Lung (tissue), 12 donors: Measurements from ENCODE around the gene NEDD8. TPM values are rescaled to one million over a fixed set of nuclear protein-coding genes. Genes with fewer than 3 reads are reported as not detected.

ENCODE experiments used
- ATAC-seq: fragments of 200-7000 bp; cut with Tn5 transposase; one replicate; pipeline ENCODE4 v1.9.1; 2020; ENCODE audit warnings: moderate number of reproducible peaks; ENCODE audit not compliant: insufficient read depth, low FRiP score
- DNase-seq, 3 donors: peaks; one replicate each; pipeline ENCODE4 v3.0.0-alpha.2; 2013 to 2017
- H3K27ac ChIP-seq, 2 donors: one replicate each; pipeline ENCODE4 v1.5.1; 2013; ENCODE audit warnings: mild to moderate bottlenecking in 2 of 2, moderate library complexity in 2 of 2, control low read depth in 1 of 2, inconsistent platforms in 1 of 2, low read depth in 1 of 2, low read length in 1 of 2
- H3K27me3 ChIP-seq, 3 donors: one replicate each; pipeline ENCODE4 v1.5.1; 2013; ENCODE audit warnings: low read length in 2 of 3; ENCODE audit not compliant: control insufficient read depth in 3 of 3, insufficient read depth in 3 of 3
- H3K36me3 ChIP-seq, 4 donors: one replicate each; pipeline ENCODE4 v1.5.1; 2013; ENCODE audit warnings: low read length in 4 of 4, mild to moderate bottlenecking in 1 of 4, moderate library complexity in 1 of 4; ENCODE audit not compliant: control insufficient read depth in 4 of 4, insufficient read depth in 4 of 4
- H3K4me1 ChIP-seq, 5 donors: one replicate each; pipeline ENCODE4 v1.5.1; 2013; ENCODE audit warnings: low read length in 5 of 5, mild to moderate bottlenecking in 2 of 5, moderate library complexity in 1 of 5; ENCODE audit not compliant: control insufficient read depth in 5 of 5, insufficient read depth in 5 of 5
- H3K4me3 ChIP-seq: one replicate; pipeline ENCODE4 v1.5.1; 2013; ENCODE audit warnings: mild to moderate bottlenecking, control low read depth, moderate library complexity
- H3K9ac ChIP-seq, 2 donors: one replicate each; pipeline ENCODE4 v1.5.1; 2013; ENCODE audit warnings: low read length in 2 of 2, control low read depth in 1 of 2; ENCODE audit not compliant: insufficient read depth in 1 of 2
- H3K9me3 ChIP-seq, 4 donors: one replicate each; pipeline ENCODE4 v1.5.1; 2013; ENCODE audit warnings: low read length in 3 of 4, mild to moderate bottlenecking in 1 of 4, moderate library complexity in 1 of 4; ENCODE audit not compliant: control insufficient read depth in 4 of 4, insufficient read depth in 3 of 4
- CTCF ChIP-seq: IDR thresholded peaks from 2 replicates; pipeline ENCODE4 v1.5.1; 2012; ENCODE audit warnings: mild to moderate bottlenecking; ENCODE audit errors: control extremely low read depth, extremely low read depth
- WGBS, 2 donors: extraction: QIAGEN DNeasy Blood & Tissue Kit; methylation state at CpG; one replicate each; pipeline ENCODE4 v1.1.7; 2013; 5-methylcytosine and 5-hydroxymethylcytosine counted together
- polyA plus RNA-seq, 2 donors: library from polyadenylated mRNA; stranded (reverse); fragments of 200-250 nt; gene quantifications; one replicate each; pipeline ENCODE4 v1.2.1, GENCODE V29; 2013
- total RNA-seq, 2 donors: library from RNA; depleted of rRNA in 1 of 2; stranded (reverse); fragments of >200 nt in 1 of 2; gene quantifications; one replicate each; pipeline ENCODE4 v1.2.1, GENCODE V29; 2014 to 2021
- donor health status: control.
- donor health status: control.
- donor health status: Bipolar disorder and iron deficiency.
- donor health status: healthy.
- donor health status: DM: yes; HTN: yes; CAD: no.

Gene NEDD8
- total and polyA plus RNA-seq, 4 donors, result 69.5 to 246 (median 194) TPM

DNA sequence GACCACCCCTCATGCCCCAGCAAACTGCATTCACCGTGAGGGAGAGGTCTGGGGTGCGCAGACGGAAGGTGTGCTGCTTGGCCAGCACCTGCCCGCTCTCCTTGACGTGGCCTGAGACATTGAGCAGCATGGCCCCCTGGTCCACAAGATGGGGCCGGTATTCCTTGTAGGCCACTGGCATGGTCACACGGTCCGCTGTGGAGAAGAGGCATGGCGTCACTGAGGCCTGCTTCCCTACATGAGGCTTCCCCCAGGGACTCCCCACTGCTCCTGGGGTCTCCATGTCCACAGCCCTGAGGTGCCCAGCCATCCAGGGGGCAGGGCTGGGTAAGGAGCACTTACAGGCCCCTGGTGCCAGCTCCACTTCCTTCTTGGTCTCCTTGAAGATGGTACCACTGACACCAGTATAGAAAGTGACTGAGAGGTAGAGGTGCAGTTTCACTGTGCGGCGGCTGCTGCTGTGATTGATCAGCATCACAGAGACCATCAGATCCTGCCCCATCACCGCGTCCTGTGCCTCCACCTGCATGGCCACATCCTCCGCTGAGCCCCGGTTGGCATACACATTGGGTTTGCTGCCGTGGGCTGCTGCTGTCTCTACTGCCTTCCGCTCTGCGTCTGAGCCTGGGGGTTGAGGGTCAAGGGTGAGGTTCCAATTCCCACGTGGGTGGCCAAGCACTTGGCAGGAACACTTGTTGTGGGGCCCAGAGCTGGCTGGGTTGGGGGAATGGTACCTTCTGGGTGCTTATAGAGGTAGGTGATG, 22.6 kb upstream of the NEDD8 start:
- WGBS, 2 donors, result 93 to 95% methylated on average over 19 of the region's 19 CpGs

DNA sequence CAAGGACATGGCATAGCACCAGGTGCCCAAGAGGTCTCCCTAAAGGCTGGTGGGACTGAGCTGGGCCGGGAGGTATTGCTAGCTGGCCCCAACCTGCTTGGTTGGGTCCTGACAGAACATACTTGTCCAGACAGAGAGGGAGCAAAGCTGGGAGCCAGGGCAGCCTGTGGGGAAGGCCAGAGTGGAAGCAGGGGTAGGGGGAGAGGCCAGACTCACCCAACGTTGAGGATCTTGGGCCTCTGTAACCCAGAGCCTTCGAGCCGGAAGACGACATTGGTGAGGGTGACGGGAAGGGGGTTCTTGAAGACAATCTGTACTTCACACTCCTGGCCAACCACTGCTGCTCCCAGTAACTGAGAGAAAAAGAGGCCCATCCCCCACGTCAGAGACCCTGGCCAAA, 21.8 kb upstream of the NEDD8 start:
- Histone ChIP-seq H3K27me3 (no peaks in the 10 kb centered on the region), H3K9ac (no peak overlapping the region), H3K9me3 (no peaks in the 10 kb centered on the region), H3K4me1 (peaks cover 0 to 2% (median under 1%) of the 10 kb centered on the region in 5 donors), H3K36me3 (peaks cover 0 to 16% (median 0%) of the 10 kb centered on the region in 4 donors), H3K4me3 (no peak overlapping the region), H3K27ac (no peak overlapping the region)
- ATAC-seq (no peak), DNase-seq (no peak)
- TF ChIP-seq CTCF, result no peak
- 88 to 93% methylated on average over 7 of the region's 7 CpGs for WGBS, 2 donors

More for the DNA sequence above, 22.6 kb upstream of the NEDD8 start:
- Histone ChIP-seq H3K27ac (no peak overlapping the region), H3K9me3 (no peaks in the 10 kb centered on the region), H3K4me3 (no peak overlapping the region), H3K9ac (no peak overlapping the region), H3K27me3 (no peaks in the 10 kb centered on the region), H3K4me1 (peaks cover 0 to 9% (median 7%) of the 10 kb centered on the region in 5 donors), H3K36me3 (peaks cover 0 to 16% (median 0%) of the 10 kb centered on the region in 4 donors)
- no peak for DNase-seq
- no peak for TF ChIP-seq CTCF
- ATAC-seq, result no peak

DNA sequence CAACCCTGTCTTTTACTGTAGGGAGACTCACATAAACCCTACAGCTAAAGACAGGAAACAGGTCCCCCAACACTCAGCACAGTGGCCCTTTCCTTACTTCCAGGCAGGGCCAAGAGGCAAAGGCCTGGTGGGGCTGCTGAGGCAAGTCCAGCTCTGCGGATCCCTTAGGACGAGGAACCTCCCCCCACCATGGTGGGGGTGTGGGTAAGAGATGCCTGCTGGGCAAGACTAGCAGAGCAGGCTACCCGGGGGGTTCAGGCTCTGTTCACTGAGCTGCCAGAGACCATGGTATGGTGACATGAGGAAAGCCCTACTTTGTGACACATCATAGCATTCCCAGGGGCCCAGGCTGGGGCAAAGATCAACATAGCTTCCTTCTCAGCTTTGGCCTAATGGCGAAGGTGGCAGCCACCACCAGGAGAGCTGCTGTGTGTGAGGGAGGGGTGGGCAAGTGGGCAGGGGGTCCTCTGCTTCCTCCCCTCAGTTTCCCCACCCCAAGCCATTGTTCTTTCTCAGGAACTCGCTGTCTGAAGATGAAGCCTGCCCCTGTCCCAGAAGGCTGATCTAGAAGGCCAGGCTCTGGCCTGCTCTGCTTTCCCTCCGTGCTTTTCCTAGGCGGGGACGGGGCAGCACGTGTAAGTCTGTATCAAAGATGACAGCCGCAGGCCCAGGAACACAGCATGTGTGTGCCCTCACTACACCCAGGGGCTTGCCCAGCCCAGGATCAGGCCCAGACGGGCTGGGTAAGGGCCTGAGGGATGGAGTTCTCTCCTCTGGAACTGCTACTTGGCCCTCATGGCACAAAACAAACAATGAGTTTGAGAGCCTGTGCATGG, 20.3 kb upstream of the NEDD8 start:
- TF ChIP-seq CTCF, result no peak
- peak overlapping the region in 1 of 2 donors; percentile 26 for H3K27ac ChIP-seq
- 82 to 84% methylated on average over 11 of the region's 11 CpGs for WGBS, 2 donors

More for the DNA sequence above, 20.3 kb upstream of the NEDD8 start:
- Histone ChIP-seq H3K27me3 (no peaks in the 10 kb centered on the region), H3K9ac (no peak overlapping the region), H3K4me3 (no peak overlapping the region), H3K36me3 (peaks cover 0 to 16% (median 0%) of the 10 kb centered on the region in 4 donors), H3K4me1 (no peaks in the 10 kb centered on the region), H3K9me3 (no peaks in the 10 kb centered on the region)
- ATAC-seq (no peak), DNase-seq (no peak)
